Measurements from ENCODE around the gene RPL12.

GRCh38 chr9:127488946-127489345, 37.7 kb upstream of the RPL12 start:
- TF ChIP-seq YY1 (IDR thresholded peaks at IDR 0.05), result no peak
- TF ChIP-seq TAF1 (conservative IDR thresholded peaks at IDR 0.05), result no peak
- TF ChIP-seq, protein P1, sequence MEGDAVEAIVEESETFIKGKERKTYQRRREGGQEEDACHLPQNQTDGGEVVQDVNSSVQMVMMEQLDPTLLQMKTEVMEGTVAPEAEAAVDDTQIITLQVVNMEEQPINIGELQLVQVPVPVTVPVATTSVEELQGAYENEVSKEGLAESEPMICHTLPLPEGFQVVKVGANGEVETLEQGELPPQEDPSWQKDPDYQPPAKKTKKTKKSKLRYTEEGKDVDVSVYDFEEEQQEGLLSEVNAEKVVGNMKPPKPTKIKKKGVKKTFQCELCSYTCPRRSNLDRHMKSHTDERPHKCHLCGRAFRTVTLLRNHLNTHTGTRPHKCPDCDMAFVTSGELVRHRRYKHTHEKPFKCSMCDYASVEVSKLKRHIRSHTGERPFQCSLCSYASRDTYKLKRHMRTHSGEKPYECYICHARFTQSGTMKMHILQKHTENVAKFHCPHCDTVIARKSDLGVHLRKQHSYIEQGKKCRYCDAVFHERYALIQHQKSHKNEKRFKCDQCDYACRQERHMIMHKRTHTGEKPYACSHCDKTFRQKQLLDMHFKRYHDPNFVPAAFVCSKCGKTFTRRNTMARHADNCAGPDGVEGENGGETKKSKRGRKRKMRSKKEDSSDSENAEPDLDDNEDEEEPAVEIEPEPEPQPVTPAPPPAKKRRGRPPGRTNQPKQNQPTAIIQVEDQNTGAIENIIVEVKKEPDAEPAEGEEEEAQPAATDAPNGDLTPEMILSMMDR (IDR thresholded peaks at IDR 0.05; ENCODE audit: low read depth, low read length, missing input control), result no peak
- TF ChIP-seq HNF4G (IDR thresholded peaks at IDR 0.05), result no peak
- no peak for TF ChIP-seq JUND (IDR thresholded peaks at IDR 0.05)
- no peak for TF ChIP-seq ATF3 (IDR thresholded peaks at IDR 0.05)
- no peak for TF ChIP-seq REST (IDR thresholded peaks at IDR 0.05)
- no peak for TF ChIP-seq GABPA (IDR thresholded peaks at IDR 0.05 in 1 of 2, conservative IDR thresholded peaks at IDR 0.05 in 1 of 2)
- no peak for TF ChIP-seq RXRA (IDR thresholded peaks at IDR 0.05)
- no peak for TF ChIP-seq MAX (IDR thresholded peaks at IDR 0.05)
- no peak for TF ChIP-seq RAD21 (IDR thresholded peaks at IDR 0.05)
- no peak for TF ChIP-seq SP1 (IDR thresholded peaks at IDR 0.05)
